A549 treated with CORT108297 at 1 μM for 4 hours (cell line): Measurements from ENCODE around the gene OR5D16. TPM values are rescaled to one million over a fixed set of nuclear protein-coding genes. Genes with fewer than 3 reads are reported as not detected.

Source experiments
- total RNA-seq: library from RNA; stranded (reverse); fragments of 200-300 nt; extraction: Qiagen RNA extraction; gene quantifications from 5 replicates; pipeline ENCODE4 v1.2.3, GENCODE V29; 2022

OR5D16 gene
- not detected in 5 replicates for total RNA-seq

GRCh38 chr11:55838452-55838851 lies at the start of gene OR5D16:
Gene OR5D16, plus strand, starts transcription at chr11:55838752. Its CDS starts 0 bp downstream, at chr11:55838752.

DNA sequence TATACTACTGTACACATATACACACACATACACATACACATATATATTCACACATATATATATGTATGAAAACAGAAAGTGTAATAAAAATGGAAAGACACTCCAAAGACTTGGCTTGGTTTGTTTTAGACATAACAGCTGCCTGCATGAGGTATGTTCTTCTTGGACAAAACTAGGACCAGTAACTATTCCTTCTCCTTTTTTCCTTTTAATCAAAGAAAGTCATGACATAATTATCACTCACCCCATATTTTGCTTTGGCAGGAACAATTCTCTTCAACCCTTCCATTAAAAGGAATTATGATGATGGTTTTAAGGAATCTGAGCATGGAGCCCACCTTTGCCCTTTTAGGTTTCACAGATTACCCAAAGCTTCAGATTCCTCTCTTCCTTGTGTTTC lies 43.3 kb upstream of the OR5D16 start, which contains the start of gene OR5D14:
Gene OR5D14, plus strand, starts transcription at position 301 of the 400 bp plus-strand sequence. Its CDS starts 0 bp downstream, at position 301.

GRCh38 chr11:55811067-55811466 lies 27.5 kb upstream of the OR5D16 start, which contains the start of gene OR5L1:
Gene OR5L1, plus strand, starts transcription at chr11:55811367. Its CDS starts 100 bp downstream, at chr11:55811467.

GRCh38 chr11:55819330-55819729 lies 19.2 kb upstream of the OR5D16 start, which contains the start of gene OR5D18:
Gene OR5D18, plus strand, starts transcription at chr11:55819630. Its CDS starts 0 bp downstream, at chr11:55819630.

GRCh38 chr11:55826919-55827318 lies 11.6 kb upstream of the OR5D16 start, which contains the start of gene OR5L2:
Gene OR5L2, plus strand, starts transcription at chr11:55827219. Its CDS starts 0 bp downstream, at chr11:55827219.

DNA sequence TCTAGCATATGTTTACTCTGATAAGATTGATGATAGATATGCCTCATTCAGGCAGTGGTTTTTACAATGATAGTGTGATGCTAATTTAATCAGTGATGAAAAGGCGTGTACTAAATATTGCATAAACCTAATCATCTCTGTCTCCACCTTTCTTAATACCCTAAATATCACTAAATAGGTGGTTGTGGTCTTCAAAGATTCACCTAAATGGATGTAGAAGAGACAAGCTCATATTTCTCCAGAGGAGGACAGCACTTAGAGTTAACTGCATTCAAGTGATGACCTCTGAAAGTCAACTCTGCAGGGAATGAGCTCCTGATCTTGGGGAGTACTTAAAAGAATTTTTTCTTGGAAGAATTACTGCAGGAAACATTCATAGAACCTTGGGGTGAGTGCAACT lies 44.4 kb downstream of the OR5D16 start, which contains the start of gene TRIM51:
Gene TRIM51, plus strand, starts transcription at position 301 of the 400 bp plus-strand sequence. CDS start 2,132 bp downstream, outside the sequence.

Other genes starting within 250 kb of the OR5D16 start
- gene OR4C11, start 231.1 kb upstream of the OR5D16 start, total RNA-seq: not detected in 5 replicates
- gene OR4P4, start 203.6 kb upstream of the OR5D16 start, total RNA-seq: not detected in 5 replicates
- gene OR4S2, start 190.4 kb upstream of the OR5D16 start, total RNA-seq: not detected in 5 replicates
- gene OR4C6, start 176.6 kb upstream of the OR5D16 start, total RNA-seq: not detected in 5 replicates
- gene OR5D13, start 65.3 kb upstream of the OR5D16 start, total RNA-seq: not detected in 5 replicates
- not detected in 5 replicates for gene OR5D14, start 43.2 kb upstream of the OR5D16 start, total RNA-seq
- not detected in 5 replicates for gene OR5L1, start 27.4 kb upstream of the OR5D16 start, total RNA-seq
- not detected in 5 replicates for gene OR5D18, start 19.1 kb upstream of the OR5D16 start, total RNA-seq
- gene OR5L2, start 11.5 kb upstream of the OR5D16 start, total RNA-seq: not detected in 5 replicates
- gene TRIM51, start 44.5 kb downstream of the OR5D16 start, total RNA-seq: not detected in 5 replicates
- not detected in 5 replicates for gene OR5W2, start 75.8 kb downstream of the OR5D16 start, total RNA-seq
- not detected in 5 replicates for gene OR5I1, start 97.6 kb downstream of the OR5D16 start, total RNA-seq
- gene OR10AG1, start 131.2 kb downstream of the OR5D16 start, total RNA-seq: not detected in 5 replicates
- not detected in 5 replicates for gene OR5F1, start 155.9 kb downstream of the OR5D16 start, total RNA-seq
- gene OR5AS1, start 188.9 kb downstream of the OR5D16 start, total RNA-seq: not detected in 5 replicates